IMR-90 (cell line): ENCODE measurements around the gene GALNT9. TPM values are rescaled to one million over a fixed set of nuclear protein-coding genes. Genes with fewer than 3 reads are reported as not detected.

Experiments
- ATAC-seq: fragments of 200-7000 bp; cut with Tn5 transposase; 2 replicates; pipeline ENCODE4 v1.9.1; 2020; ENCODE audit warnings: low read depth, mild to moderate bottlenecking, moderate library complexity
- BruUV-seq: library from RNA; stranded (reverse); fragments of 400-500 nt; replicated peaks from 2 replicates; lab custom pipeline; 2021; lab: Mats Ljungman, UMichigan
- CTCF ChIA-PET: fragments of 300-600 bp; formaldehyde crosslinking; extraction: SDS; loops from one replicate; lab custom pipeline; 2021; ENCODE audit warnings: antibody characterized with exemption; lab: Yijun Ruan, JAX
- POLR2A ChIA-PET: fragments of 300-600 bp; sonication (Branson Sonifier 250); formaldehyde crosslinking; loops from one replicate; lab custom pipeline; 2022; ENCODE audit warnings: antibody characterized with exemption; ENCODE audit not compliant: unreplicated experiment; lab: Charles Lee
- DNase-seq: peaks from one replicate; pipeline ENCODE4 v3.0.0; 2013
- H2AFZ ChIP-seq: replicated peaks from 2 replicates; pipeline ENCODE3; 2013; ENCODE audit warnings: low read length, mild to moderate bottlenecking; ENCODE audit not compliant: poor library complexity
- H2AK5ac ChIP-seq: 2 replicates; pipeline ENCODE4 v1.6.1; 2013; ENCODE audit warnings: low read depth, low read length, inconsistent platforms
- H2AK9ac ChIP-seq: replicated peaks from 2 replicates; pipeline ENCODE3; 2013; ENCODE audit warnings: mild to moderate bottlenecking, low read depth, low read length, moderate library complexity; ENCODE audit not compliant: poor library complexity
- H2BK120ac ChIP-seq: 2 replicates; pipeline ENCODE4 v1.6.1; 2013; ENCODE audit warnings: low read depth, low read length, inconsistent platforms
- H2BK15ac ChIP-seq: 3 replicates; pipeline ENCODE4 v1.6.1; 2013; ENCODE audit warnings: low read depth, low read length, inconsistent platforms
- H2BK20ac ChIP-seq: 2 replicates; pipeline ENCODE4 v1.6.1; 2013; ENCODE audit warnings: low read depth, mild to moderate bottlenecking, inconsistent platforms, low read length, moderate library complexity
- H2BK5ac ChIP-seq: 2 replicates; pipeline ENCODE4 v1.6.1; 2013; ENCODE audit warnings: mild to moderate bottlenecking, low read depth, low read length, inconsistent platforms; ENCODE audit not compliant: poor library complexity, severe bottlenecking
- H3K14ac ChIP-seq: replicated peaks from 2 replicates; pipeline ENCODE4 v1.6.1; 2013; ENCODE audit warnings: low read depth, low read length, inconsistent platforms
- H3K18ac ChIP-seq: 2 replicates; pipeline ENCODE4 v1.6.1; 2013; ENCODE audit warnings: low read depth, low read length, control low read depth
- H3K23ac ChIP-seq: 2 replicates; pipeline ENCODE4 v1.6.1; 2013; ENCODE audit warnings: low read depth, low read length, inconsistent platforms
- H3K27ac ChIP-seq: 2 replicates; pipeline ENCODE4 v1.5.1; 2013; ENCODE audit warnings: mild to moderate bottlenecking, control low read depth, low read length; ENCODE audit not compliant: insufficient read depth
- H3K27me3 ChIP-seq: 2 replicates; pipeline ENCODE4 v1.6.1; 2013; ENCODE audit warnings: low read length; ENCODE audit not compliant: control insufficient read depth, insufficient read depth
- H3K36me3 ChIP-seq: 2 replicates; pipeline ENCODE4 v1.6.1; 2013; ENCODE audit warnings: low read length, mixed read lengths; ENCODE audit not compliant: control insufficient read depth, insufficient read depth
- H3K4ac ChIP-seq: 2 replicates; pipeline ENCODE4 v1.6.1; 2013; ENCODE audit warnings: low read depth, low read length, inconsistent platforms
- H3K4me1 ChIP-seq: 2 replicates; pipeline ENCODE4 v1.6.1; 2013; ENCODE audit warnings: low read length, mixed read lengths; ENCODE audit not compliant: control insufficient read depth, insufficient read depth
- H3K4me2 ChIP-seq: 2 replicates; pipeline ENCODE4 v1.6.1; 2013; ENCODE audit warnings: low read depth, mild to moderate bottlenecking, control low read depth, low read length, moderate library complexity
- H3K4me3 ChIP-seq: 2 replicates; pipeline ENCODE4 v1.5.1; 2013; ENCODE audit warnings: low read depth, mild to moderate bottlenecking, control low read depth, low read length, moderate library complexity; ENCODE audit not compliant: insufficient read depth
- H3K56ac ChIP-seq: 2 replicates; pipeline ENCODE4 v1.6.1; 2013; ENCODE audit warnings: low read length, inconsistent platforms; ENCODE audit not compliant: insufficient read depth; ENCODE audit errors: extremely low read depth
- H3K79me1 ChIP-seq, 2 experiments: 2 replicates each; pipeline ENCODE4 v1.6.1; 2013; ENCODE audit warnings: low read length in 2 of 2, inconsistent platforms in 1 of 2, low read depth in 1 of 2
- H3K9ac ChIP-seq: 2 replicates; pipeline ENCODE4 v1.6.1; 2013; ENCODE audit warnings: low read depth, low read length, control low read depth
- H3K9me1 ChIP-seq: 2 replicates; pipeline ENCODE4 v1.6.1; 2013; ENCODE audit warnings: low read length, inconsistent platforms; ENCODE audit not compliant: insufficient read depth
- H3K9me3 ChIP-seq: 2 replicates; pipeline ENCODE4 v1.6.1; 2013; ENCODE audit warnings: low read length; ENCODE audit not compliant: control insufficient read depth, insufficient read depth
- H4K20me1 ChIP-seq: 2 replicates; pipeline ENCODE4 v1.6.1; 2013; ENCODE audit warnings: low read length, inconsistent platforms; ENCODE audit not compliant: insufficient read depth
- H4K5ac ChIP-seq: 2 replicates; pipeline ENCODE4 v1.6.1; 2013; ENCODE audit warnings: mild to moderate bottlenecking, low read depth, low read length, control low read depth
- H4K8ac ChIP-seq, 2 experiments: 2 replicates each; pipeline ENCODE4 v1.6.1; 2013; ENCODE audit warnings: low read depth in 2 of 2, low read length in 2 of 2, control low read depth in 1 of 2, inconsistent platforms in 1 of 2
- H4K91ac ChIP-seq: 2 replicates; pipeline ENCODE4 v1.6.1; 2013; ENCODE audit warnings: low read depth, low read length, inconsistent platforms; ENCODE audit not compliant: insufficient read depth
- CEBPB ChIP-seq: IDR thresholded peaks from 2 replicates; pipeline ENCODE4 v1.6.1; 2012; ENCODE audit warnings: low read depth, low read length, improper control_type of control experiment
- CHD1 ChIP-seq: IDR thresholded peaks from 2 replicates; pipeline ENCODE4 v1.6.1; 2012; ENCODE audit warnings: low read depth, low read length, improper control_type of control experiment
- CTCF ChIP-seq: conservative IDR thresholded peaks from 2 replicates; pipeline ENCODE4 v1.5.1; 2012; ENCODE audit warnings: mild to moderate bottlenecking, low read depth, low read length, improper control_type of control experiment
- MAZ ChIP-seq: IDR thresholded peaks from 2 replicates; pipeline ENCODE4 v1.6.1; 2012; ENCODE audit warnings: low read depth, mild to moderate bottlenecking, low read length, improper control_type of control experiment, moderate library complexity, borderline replicate concordance
- MXI1 ChIP-seq: IDR thresholded peaks from 2 replicates; pipeline ENCODE4 v1.6.1; 2012; ENCODE audit warnings: low read depth, mild to moderate bottlenecking, low read length, moderate library complexity, borderline replicate concordance
- POLR2A ChIP-seq: IDR thresholded peaks from 2 replicates; pipeline ENCODE4 v1.6.1; 2012; ENCODE audit warnings: mild to moderate bottlenecking, low read depth, low read length
- RAD21 ChIP-seq: IDR thresholded peaks from 2 replicates; pipeline ENCODE4 v1.6.1; 2012; ENCODE audit warnings: low read length, improper control_type of control experiment
- RCOR1 ChIP-seq: IDR thresholded peaks from 2 replicates; pipeline ENCODE4 v1.6.1; 2012; ENCODE audit warnings: mild to moderate bottlenecking, low read length, improper control_type of control experiment; ENCODE audit not compliant: insufficient replicate concordance
- RFX5 ChIP-seq: IDR thresholded peaks from 2 replicates; pipeline ENCODE4 v1.8.0; 2012; ENCODE audit warnings: low read depth, mild to moderate bottlenecking, low read length, moderate library complexity
- USF2 ChIP-seq: fragments of 150-350 bp; IDR thresholded peaks from 2 replicates; pipeline ENCODE4 v1.6.1; 2017; ENCODE audit warnings: mild to moderate bottlenecking, antibody characterized with exemption, low read length, low read depth
- WGBS, 2 experiments: methylation state at CpG; one replicate each; pipeline versions ENCODE4 v1.1.5 to v1.1.7; 2013; ENCODE audit warnings: missing lambda C conversion rate in 2 of 2; ENCODE audit not compliant: insufficient read length in 1 of 2; ENCODE audit errors: extremely low coverage in 2 of 2; 5-methylcytosine and 5-hydroxymethylcytosine counted together
- dilution Hi-C: fragments of 300-500 bp; cut with HindIII; formaldehyde crosslinking; loops from one replicate; pipeline ENCODE4 v1.14.3; 2018; ENCODE audit warnings: low sequenced_read_pairs; ENCODE audit not compliant: unreplicated experiment
- in situ Hi-C: fragments of 300-500 bp; cut with MboI; formaldehyde crosslinking; loops from 3 replicates; pipeline ENCODE4 v1.14.3; 2019; ENCODE audit warnings: low sequenced_read_pairs, inconsistent platforms, mixed read lengths
- intact Hi-C: fragments of 100-400 bp; cut with micrococcal nuclease; formaldehyde crosslinking; loops from 2 replicates; pipeline ENCODE4 v1.10.0; 2022
- polyA plus RNA-seq, 3 experiments: library from polyadenylated mRNA; depleted of rRNA; stranded (reverse); fragments of >200 nt; gene quantifications; 2 replicates each; pipeline ENCODE4 v1.2.3, GENCODE V29; 2012; ENCODE audit warnings: low replicate concordance in 1 of 3
- total RNA-seq: library from RNA; depleted of rRNA; stranded (reverse); fragments of >200 nt; gene quantifications from 2 replicates; pipeline ENCODE4 v1.2.3, GENCODE V29; 2012

GALNT9 gene
- total and polyA plus RNA-seq, 2 of the 4 experiments (the other 2 are of a cell fraction), result under 0.01 to 0.12 TPM

- Histone ChIP-seq H3K4me1 (no peaks in the 10 kb centered on the region), H2BK20ac (no peak overlapping the region), H3K4ac (no peak overlapping the region), H3K27ac (no peak overlapping the region), H2BK15ac (no peak overlapping the region), H4K20me1 (no peaks in the 10 kb centered on the region), H2AK5ac (no peak overlapping the region), H3K79me1 (no peaks in the 10 kb centered on the region), H4K5ac (no peak overlapping the region), H3K56ac (no peak overlapping the region), H3K18ac (no peak overlapping the region), H3K9me3 (peaks cover 34% of the 10 kb centered on the region), H2BK120ac (no peak overlapping the region), H2BK5ac (no peak overlapping the region), H3K36me3 (no peaks in the 10 kb centered on the region), H2AFZ (peak overlapping the region; percentile 32), H3K23ac (no peak overlapping the region), H3K9me1 (no peaks in the 10 kb centered on the region), H2AK9ac (no peak overlapping the region), H3K4me2 (no peak overlapping the region), H4K8ac (no peak overlapping the region), H3K4me3 (no peak overlapping the region), H3K14ac (no peak overlapping the region), H3K9ac (no peak overlapping the region), H3K27me3 (no peaks in the 10 kb centered on the region), H4K91ac (no peak overlapping the region)
- TF ChIP-seq MXI1 (no peak), CEBPB (no peak), RCOR1 (no peak), USF2 (no peak), RAD21 (no peak), CHD1 (no peak), POLR2A (no peak), RFX5 (no peak), CTCF (no peak), MAZ (no peak)
- ChIA-PET CTCF (interaction anchor here (0.7 kb wide), 1 partner anchor 203 kb away, joined by 4 read pairs; no protein-coding TSS in a partner anchor), POLR2A (no interaction called here)
- DNase-seq (peak; percentile 16), ATAC-seq (peak; percentile 86)
- in situ Hi-C loops, result no loop called here
- WGBS, 2 experiments, result 38% methylated on average over 19 of the region's 37 CpGs; no CpG with 5 or more reads in 1 of the 2 experiments
- intact Hi-C loops, result no loop called here
- dilution Hi-C loops, result no loop called here
- no TSS peak for BruUV-seq
Observed at GRCh38 chr12:132356691-132357622, 27.6 kb upstream of the GALNT9 start.
